Measurements from ENCODE around the gene CYLC1.

CYLC1 gene
- long read RNA-seq: 0 reads

- no peak for DNase-seq (ENCODE audit: low read depth in 1 of 2, low spot score in 1 of 2)
- no peak within 1 kb of the TSS for H3K27ac ChIP-seq (replicated peaks)
- no peaks in the 10 kb centered on the region for H3K27me3 ChIP-seq (ENCODE audit: insufficient read depth, poor library complexity, severe bottlenecking)
- no peak within 1 kb of the TSS for H3K4me3 ChIP-seq (replicated peaks; ENCODE audit: insufficient read depth, low read length)
- no peak for TF ChIP-seq REST (IDR thresholded peaks at IDR 0.05; ENCODE audit: insufficient replicate concordance, low read depth)
- no peak for TF ChIP-seq GABPA (IDR thresholded peaks at IDR 0.05; ENCODE audit: low read depth)
- TF ChIP-seq CTCF (IDR thresholded peaks at IDR 0.05; ENCODE audit: insufficient read depth, low read length): no peak
- no peak for TF ChIP-seq SPI1 (IDR thresholded peaks at IDR 0.05; ENCODE audit: borderline replicate concordance, low read depth)
- no peak for TF ChIP-seq POLR2AphosphoS5 (IDR thresholded peaks at IDR 0.05; ENCODE audit: low read depth)
Measured at GRCh38 chrX:83860846-83861245, at the start of gene CYLC1. TSS of gene CYLC1 (plus strand) at chrX:83861146. CDS start at chrX:83861183, 37 bp downstream.

- Histone ChIP-seq H3K27ac (replicated peaks) (no peak overlapping the region), H3K27me3 (ENCODE audit: insufficient read depth, poor library complexity, severe bottlenecking) (no peaks in the 10 kb centered on the region), H3K4me3 (replicated peaks; ENCODE audit: insufficient read depth, low read length) (no peak overlapping the region)
- DNase-seq (ENCODE audit: low read depth in 1 of 2, low spot score in 1 of 2): no peak
- no peak for TF ChIP-seq SPI1 (IDR thresholded peaks at IDR 0.05; ENCODE audit: borderline replicate concordance, low read depth)
Measured at GRCh38 chrX:83819304-83819703, 41.6 kb upstream of the CYLC1 start.

GRCh38 chrX:83829874-83830273 is 31.1 kb upstream of the CYLC1 start:
- Histone ChIP-seq H3K4me3 (replicated peaks; ENCODE audit: insufficient read depth, low read length) (no peak overlapping the region), H3K27me3 (ENCODE audit: insufficient read depth, poor library complexity, severe bottlenecking) (no peaks in the 10 kb centered on the region), H3K27ac (replicated peaks) (peak overlapping the region; percentile 56)
- TF ChIP-seq SPI1 (IDR thresholded peaks at IDR 0.05; ENCODE audit: borderline replicate concordance, low read depth) (peak; percentile 30; the same call in 1 of the 2 replicates), CTCF (IDR thresholded peaks at IDR 0.05; ENCODE audit: insufficient read depth, low read length) (no peak)
- peak in 1 of 2 experiments; percentile 64 for DNase-seq (ENCODE audit: low read depth in 1 of 2, low spot score in 1 of 2)

- no peaks in the 10 kb centered on the region for H3K27me3 ChIP-seq (ENCODE audit: insufficient read depth, poor library complexity, severe bottlenecking)
- no peak overlapping the region for H3K27ac ChIP-seq (replicated peaks)
- TF ChIP-seq SPI1 (IDR thresholded peaks at IDR 0.05; ENCODE audit: borderline replicate concordance, low read depth) (no peak), GABPA (IDR thresholded peaks at IDR 0.05; ENCODE audit: low read depth) (no peak), POLR2AphosphoS5 (IDR thresholded peaks at IDR 0.05; ENCODE audit: low read depth) (no peak), CTCF (IDR thresholded peaks at IDR 0.05; ENCODE audit: insufficient read depth, low read length) (peak; percentile 46), REST (IDR thresholded peaks at IDR 0.05; ENCODE audit: insufficient replicate concordance, low read depth) (no peak)
- no peak overlapping the region for H3K4me3 ChIP-seq (replicated peaks; ENCODE audit: insufficient read depth, low read length)
- peak; percentile 8 to 33 for DNase-seq (ENCODE audit: low read depth in 1 of 2, low spot score in 1 of 2)
Measured at GRCh38 chrX:83845397-83845796, 15.5 kb upstream of the CYLC1 start.

All from HL-60 (cell line).